HepG2 (cell line): ENCODE measurements around the gene SH2D3C. TPM values are rescaled to one million over a fixed set of nuclear protein-coding genes. Genes with fewer than 3 reads are reported as not detected.

Source experiments
- HOXA9 ChIP-seq: sonication (generic); formaldehyde crosslinking; IDR thresholded peaks from 2 replicates; pipeline ENCODE4 v1.8.1; 2022; ENCODE audit warnings: missing genetic modification reagents, mild to moderate bottlenecking, moderate library complexity, borderline replicate concordance
- KLF9 ChIP-seq: IDR thresholded peaks from 2 replicates; pipeline ENCODE4 v1.6.1; 2016; ENCODE audit warnings: low read depth
- MAX ChIP-seq: IDR thresholded peaks from 2 replicates; pipeline ENCODE4 v1.6.1; 2012; ENCODE audit warnings: inconsistent platforms
- MXD4 ChIP-seq: IDR thresholded peaks from 2 replicates; pipeline ENCODE4 v1.6.1; 2016; ENCODE audit warnings: mild to moderate bottlenecking, missing biosample characterization, missing genetic modification reagents
- MZF1 ChIP-seq: sonication (generic); formaldehyde crosslinking; IDR thresholded peaks from 2 replicates; pipeline ENCODE4 v1.8.1; 2023; ENCODE audit warnings: mild to moderate bottlenecking, missing genetic modification reagents, borderline replicate concordance
- PBX2 ChIP-seq: IDR thresholded peaks from 2 replicates; pipeline ENCODE4 v1.6.1; 2016; ENCODE audit warnings: control low read depth
- RAD21 ChIP-seq: fragments of 450-650 bp; formaldehyde crosslinking; IDR thresholded peaks from 2 replicates; pipeline ENCODE4 v1.5.0; 2020; ENCODE audit warnings: mild to moderate bottlenecking
- SP2 ChIP-seq: sonication (generic); formaldehyde crosslinking; IDR thresholded peaks from 2 replicates; pipeline ENCODE4 v1.5.1; 2020; ENCODE audit warnings: mild to moderate bottlenecking, missing genetic modification reagents
- ZNF710 ChIP-seq: sonication (generic); formaldehyde crosslinking; IDR thresholded peaks from 2 replicates; pipeline ENCODE4 v1.5.0; 2020; ENCODE audit warnings: mild to moderate bottlenecking, missing genetic modification reagents, borderline replicate concordance
- polyA plus RNA-seq, 8 experiments: library from polyadenylated mRNA; depleted of rRNA in 3 of 8; stranded (reverse) in 7 of 8; unstranded in 1 of 8; fragments of >200 nt; fragmentation: Illumina TruSeq in 4 of 8; extraction: Trizol in 4 of 8; gene quantifications; 2 replicates each; pipeline versions ENCODE4 v1.2.1 to v1.2.3, GENCODE V29; 2011 to 2016; ENCODE audit warnings: low read depth in 4 of 8, missing spikeins in 1 of 8, mixed read lengths in 1 of 8; ENCODE audit not compliant: insufficient read depth in 1 of 8
- total RNA-seq, 5 experiments: library from RNA; depleted of rRNA; stranded (reverse); fragments of >200 nt; fragmentation: Illumina TruSeq; extraction: Trizol; gene quantifications; 2 replicates each; pipeline ENCODE4 v1.2.3, GENCODE V29; 2016; ENCODE audit warnings: low read depth in 1 of 5

Gene SH2D3C
- total and polyA plus RNA-seq, 2 of the 13 experiments (the other 11 are each of a cell fraction or from before 2014, with no cell fraction given), result not detected

- TF ChIP-seq PBX2 (CRISPR knock-in tag) (no peak), MZF1 (CRISPR knock-in tag) (no peak), HOXA9 (CRISPR knock-in tag) (peak; percentile 67; the same call in 1 of the 2 replicates), SP2 (CRISPR knock-in tag) (peak; percentile 56; the same call in 1 of the 2 replicates), ZNF710 (CRISPR knock-in tag) (peak; percentile 88; the same call in 1 of the 2 replicates), MAX (peak; percentile 98), MXD4 (peak; percentile 97), KLF9 (CRISPR knock-in tag) (no peak), RAD21 (CRISPR knock-in tag) (peak; percentile 43; the same call in 1 of the 2 replicates)
- TF ChIP-seq, all 625 proteins: peak for 216
Measured at GRCh38 chr9:127802576-127803443, 24.3 kb upstream of the SH2D3C start, which contains the start of gene FPGS (continued).
